Stomach smooth muscle (tissue), 2 donors: ENCODE data around the gene CLEC16A.
A peak's percentile ranks its signal among the peaks of the same experiment; 100 is the strongest.
"Not testable (repeated sequence)": the region's sequence is repeated elsewhere in the genome, so short reads cannot be mapped to it uniquely, and the experiment has no call there.

ENCODE experiments used
- H3K27ac ChIP-seq: one replicate; pipeline ENCODE4 v1.7.0; 2013; ENCODE audit warnings: mild to moderate bottlenecking, low read length, inconsistent platforms
- H3K27me3 ChIP-seq, 2 donors: one replicate each; pipeline ENCODE4 v1.7.0; 2013; ENCODE audit warnings: low read length in 2 of 2; ENCODE audit not compliant: insufficient read depth in 2 of 2, control insufficient read depth in 1 of 2
- H3K36me3 ChIP-seq, 2 donors: one replicate each; pipeline ENCODE4 v1.7.0; 2013; ENCODE audit warnings: low read length in 2 of 2; ENCODE audit not compliant: control insufficient read depth in 2 of 2, insufficient read depth in 2 of 2
- H3K4me1 ChIP-seq: one replicate; pipeline ENCODE4 v1.7.0; 2013; ENCODE audit warnings: low read length; ENCODE audit not compliant: control insufficient read depth, insufficient read depth
- H3K4me3 ChIP-seq, 2 donors: one replicate each; pipeline ENCODE4 v1.7.0; 2013; ENCODE audit warnings: low read length in 2 of 2
- H3K9ac ChIP-seq, 2 donors: one replicate each; pipeline ENCODE4 v1.7.0; 2013; ENCODE audit warnings: low read length in 2 of 2, mild to moderate bottlenecking in 1 of 2
- H3K9me3 ChIP-seq, 2 donors: one replicate each; pipeline ENCODE4 v1.7.0; 2013; ENCODE audit warnings: low read length in 2 of 2; ENCODE audit not compliant: control insufficient read depth in 2 of 2
- donor health status: healthy.
- donor health status: Pancreatic carcinoma.

The CLEC16A gene

GRCh38 chr16:10954903-10955302, 10.5 kb downstream of the CLEC16A start:
- H3K27me3 ChIP-seq = no peaks in the 10 kb centered on the region
- H3K36me3 ChIP-seq = no peaks in the 10 kb centered on the region
- H3K4me1 ChIP-seq = peaks cover 3% of the 10 kb centered on the region
- H3K27ac ChIP-seq = no peak overlapping the region
- H3K9ac ChIP-seq = no peak overlapping the region
- H3K4me3 ChIP-seq = no peak overlapping the region
- H3K9me3 ChIP-seq = no peaks in the 10 kb centered on the region

GRCh38 chr16:10957771-10958482, 13.6 kb downstream of the CLEC16A start:
- Histone ChIP-seq H3K27ac (no peak overlapping the region), H3K4me1 (no peaks in the 10 kb centered on the region), H3K4me3 (no peak overlapping the region), H3K9ac (no peak overlapping the region), H3K9me3 (no peaks in the 10 kb centered on the region), H3K27me3 (no peaks in the 10 kb centered on the region), H3K36me3 (peaks cover 3 to 7% of the 10 kb centered on the region in 2 donors)

GRCh38 chr16:10959161-10959560, 14.8 kb downstream of the CLEC16A start:
- no peak overlapping the region for H3K9ac ChIP-seq
- peaks cover 3% of the 10 kb centered on the region for H3K4me1 ChIP-seq
- H3K36me3 ChIP-seq = peaks cover 10 to 13% of the 10 kb centered on the region in 2 donors
- H3K9me3 ChIP-seq = no peaks in the 10 kb centered on the region
- H3K4me3 ChIP-seq = no peak overlapping the region
- no peak overlapping the region for H3K27ac ChIP-seq
- no peaks in the 10 kb centered on the region for H3K27me3 ChIP-seq

- H3K36me3 ChIP-seq = peaks cover 10 to 13% of the 10 kb centered on the region in 2 donors
- H3K9me3 ChIP-seq = no peaks in the 10 kb centered on the region
- H3K9ac ChIP-seq = peak overlapping the region; percentile 1 to 8
- no peak overlapping the region for H3K4me3 ChIP-seq
- peak overlapping the region; percentile 24 for H3K27ac ChIP-seq
- H3K27me3 ChIP-seq = no peaks in the 10 kb centered on the region
- H3K4me1 ChIP-seq = peaks cover 6% of the 10 kb centered on the region
Measured at GRCh38 chr16:10961231-10961630, 16.9 kb downstream of the CLEC16A start.

GRCh38 chr16:10964039-10964890, 19.9 kb downstream of the CLEC16A start:
- peak overlapping the region in 1 of 2 donors; percentile 47 for H3K9ac ChIP-seq
- peaks cover 10 to 17% of the 10 kb centered on the region in 2 donors for H3K36me3 ChIP-seq
- H3K4me3 ChIP-seq = peak overlapping the region in 1 of 2 donors; percentile 62
- H3K27ac ChIP-seq = no peak overlapping the region
- no peaks in the 10 kb centered on the region for H3K9me3 ChIP-seq
- no peaks in the 10 kb centered on the region for H3K27me3 ChIP-seq
- H3K4me1 ChIP-seq = peaks cover 6% of the 10 kb centered on the region

- H3K27me3 ChIP-seq = no peaks in the 10 kb centered on the region
- no peak overlapping the region for H3K4me3 ChIP-seq
- H3K9me3 ChIP-seq = no peaks in the 10 kb centered on the region
- peaks cover 10 to 17% of the 10 kb centered on the region in 2 donors for H3K36me3 ChIP-seq
- H3K9ac ChIP-seq = no peak overlapping the region
- H3K4me1 ChIP-seq = peaks cover 6% of the 10 kb centered on the region
- no peak overlapping the region for H3K27ac ChIP-seq
Measured at GRCh38 chr16:10964891-10965326, 20.5 kb downstream of the CLEC16A start.

- Histone ChIP-seq H3K9ac (no peak overlapping the region), H3K4me3 (no peak overlapping the region), H3K36me3 (peaks cover 10 to 17% of the 10 kb centered on the region in 2 donors), H3K4me1 (peaks cover 6% of the 10 kb centered on the region), H3K27me3 (no peaks in the 10 kb centered on the region), H3K9me3 (no peaks in the 10 kb centered on the region), H3K27ac (no peak overlapping the region)
Measured at GRCh38 chr16:10965440-10966061, 21.2 kb downstream of the CLEC16A start.

GRCh38 chr16:10966129-10966528, 21.8 kb downstream of the CLEC16A start:
- H3K36me3 ChIP-seq = peaks cover 10 to 19% of the 10 kb centered on the region in 2 donors

GRCh38 chr16:10966559-10966958, 22.2 kb downstream of the CLEC16A start:
- H3K4me3 ChIP-seq, H3K27me3 ChIP-seq, H3K9ac ChIP-seq, H3K27ac ChIP-seq, H3K4me1 ChIP-seq, H3K9me3 ChIP-seq: not testable (repeated sequence)
- H3K36me3 ChIP-seq = peaks cover 10 to 20% of the 10 kb centered on the region in 2 donors

More at GRCh38 chr16:10966129-10966528, 21.8 kb downstream of the CLEC16A start:
- H3K4me1 ChIP-seq = peaks cover 6% of the 10 kb centered on the region
- H3K9me3 ChIP-seq = no peaks in the 10 kb centered on the region
- no peaks in the 10 kb centered on the region for H3K27me3 ChIP-seq
- no peak overlapping the region for H3K4me3 ChIP-seq
- no peak overlapping the region for H3K27ac ChIP-seq
- no peak overlapping the region for H3K9ac ChIP-seq

GRCh38 chr16:10967986-10968385, 23.6 kb downstream of the CLEC16A start:
- Histone ChIP-seq H3K9ac (no peak overlapping the region), H3K4me3 (no peak overlapping the region), H3K27me3 (no peaks in the 10 kb centered on the region), H3K4me1 (peaks cover 11% of the 10 kb centered on the region), H3K27ac (no peak overlapping the region), H3K9me3 (no peaks in the 10 kb centered on the region), H3K36me3 (peaks cover 8 to 15% of the 10 kb centered on the region in 2 donors)
